Muscle layer of duodenum (tissue), 2 donors: ENCODE data around the gene MFAP3.
"Not testable (repeated sequence)": the region's sequence is repeated elsewhere in the genome, so short reads cannot be mapped to it uniquely, and the experiment has no call there.

Experiments
- H3K27ac ChIP-seq: one replicate; pipeline ENCODE4 v1.7.0; 2013; ENCODE audit warnings: mild to moderate bottlenecking, low read length
- H3K27me3 ChIP-seq: one replicate; pipeline ENCODE4 v1.7.0; 2013; ENCODE audit warnings: low read depth, mild to moderate bottlenecking, control low read depth, low read length
- H3K36me3 ChIP-seq, 2 donors: one replicate each; pipeline ENCODE4 v1.7.0; 2013; ENCODE audit warnings: low read length in 2 of 2, control low read depth in 1 of 2, mild to moderate bottlenecking in 1 of 2; ENCODE audit not compliant: insufficient read depth in 2 of 2, control insufficient read depth in 1 of 2
- H3K4me1 ChIP-seq, 2 donors: one replicate each; pipeline ENCODE4 v1.7.0; 2013; ENCODE audit warnings: low read length in 2 of 2, mild to moderate bottlenecking in 2 of 2, control low read depth in 1 of 2, moderate library complexity in 1 of 2; ENCODE audit not compliant: insufficient read depth in 2 of 2, control insufficient read depth in 1 of 2
- H3K4me3 ChIP-seq, 2 donors: one replicate each; pipeline ENCODE4 v1.7.0; 2013; ENCODE audit warnings: low read length in 2 of 2, low read depth in 1 of 2, mild to moderate bottlenecking in 1 of 2
- H3K9me3 ChIP-seq, 2 donors: one replicate each; pipeline ENCODE4 v1.7.0; 2013; ENCODE audit warnings: low read length in 2 of 2, control low read depth in 1 of 2, mild to moderate bottlenecking in 1 of 2; ENCODE audit not compliant: control insufficient read depth in 1 of 2
- donor health status: healthy.

MFAP3 gene

DNA sequence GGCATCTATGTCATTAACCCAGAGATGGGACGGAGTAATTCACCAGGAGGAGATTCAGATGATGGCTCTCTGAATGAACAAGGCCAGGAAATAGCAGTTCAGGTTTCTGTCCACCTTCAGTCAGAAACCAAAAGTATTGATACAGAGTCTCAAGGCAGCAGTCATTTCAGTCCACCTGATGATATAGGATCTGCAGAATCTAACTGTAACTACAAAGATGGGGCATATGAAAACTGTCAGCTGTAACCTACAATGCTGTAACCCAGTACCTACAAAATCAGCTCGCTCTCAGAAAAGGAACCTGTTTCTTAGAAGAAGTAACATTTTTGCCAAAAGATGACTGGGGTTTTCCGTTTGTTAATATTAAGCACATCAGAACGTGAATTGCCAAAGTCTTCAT lies 14.7 kb downstream of the MFAP3 start:
- Histone ChIP-seq H3K27ac (no peak overlapping the region), H3K9me3 (no peaks in the 10 kb centered on the region), H3K4me1 (peaks cover 0 to 2% of the 10 kb centered on the region in 2 donors), H3K27me3 (no peaks in the 10 kb centered on the region), H3K4me3 (no peak overlapping the region), H3K36me3 (peaks cover 13 to 16% of the 10 kb centered on the region in 2 donors)

DNA sequence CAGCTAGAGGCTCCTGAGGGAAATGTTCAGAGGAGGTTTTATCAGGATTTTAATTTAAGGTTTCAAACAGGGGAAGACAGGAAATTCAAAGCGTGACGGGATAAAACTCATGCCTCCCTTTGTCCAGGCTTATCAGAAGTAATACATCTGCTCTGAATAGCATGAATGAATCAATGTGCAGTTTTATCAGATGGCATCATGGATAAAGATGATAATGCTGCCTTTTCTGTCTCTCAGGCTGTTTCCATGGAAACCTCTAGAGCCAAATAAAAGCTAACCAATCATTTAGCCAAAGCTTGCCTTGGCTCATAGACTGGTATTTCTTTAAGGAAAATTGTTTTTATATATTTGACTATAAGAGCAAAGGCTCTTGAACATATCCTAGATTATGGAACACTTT lies 16.4 kb downstream of the MFAP3 start:
- peaks cover 0 to 8% of the 10 kb centered on the region in 2 donors for H3K4me1 ChIP-seq
- H3K27me3 ChIP-seq, result no peaks in the 10 kb centered on the region
- H3K9me3 ChIP-seq, result no peaks in the 10 kb centered on the region
- no peak overlapping the region for H3K27ac ChIP-seq
- peaks cover 13 to 16% of the 10 kb centered on the region in 2 donors for H3K36me3 ChIP-seq
- H3K4me3 ChIP-seq, result no peak overlapping the region

DNA sequence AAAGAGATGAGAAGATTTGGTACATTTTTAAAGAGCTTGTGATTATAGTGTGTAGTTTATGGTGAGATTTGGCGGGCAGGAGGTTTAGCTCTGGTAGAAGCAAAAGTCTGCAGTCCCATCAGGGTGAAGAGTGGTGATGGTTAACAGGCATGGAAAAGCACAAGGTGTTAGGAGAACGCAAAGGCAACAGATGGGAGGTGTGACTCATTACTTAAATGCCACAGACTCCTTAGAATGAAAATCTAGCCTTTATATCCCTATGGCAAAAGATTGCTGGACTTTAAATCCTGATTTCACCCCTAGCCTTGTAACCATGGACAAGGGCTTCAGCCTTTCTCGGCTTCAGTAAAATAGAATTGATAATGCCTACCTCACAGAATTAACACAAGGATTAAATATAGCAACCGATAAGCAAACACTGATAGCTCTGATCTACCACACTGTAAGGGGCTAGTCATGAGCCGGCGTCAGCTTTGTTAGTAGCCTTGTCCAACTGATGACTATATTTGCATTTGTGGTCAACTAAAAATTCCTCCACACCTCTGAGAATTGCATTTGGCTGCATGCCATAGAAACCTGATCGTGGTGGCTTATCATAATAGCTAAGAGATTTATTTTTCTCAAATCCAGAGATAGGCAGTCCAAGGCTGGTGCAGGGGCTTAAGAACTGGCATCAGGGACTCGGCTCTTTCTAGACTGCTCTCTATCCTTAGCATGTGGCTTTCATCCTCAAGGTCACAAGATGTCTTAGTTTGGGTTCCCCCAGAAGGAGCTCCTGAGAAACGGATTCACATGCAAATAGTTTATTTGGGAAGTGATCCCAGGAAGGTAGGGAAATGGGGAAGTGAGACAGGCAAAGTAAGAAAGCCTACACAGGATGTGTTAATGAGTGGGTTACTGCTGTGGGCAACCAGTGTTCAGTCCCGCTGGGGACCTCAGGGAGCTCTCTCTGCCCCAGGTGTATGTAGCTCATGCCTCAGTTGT lies 19.6 kb downstream of the MFAP3 start:
- no peak overlapping the region for H3K27ac ChIP-seq
- no peak overlapping the region for H3K4me3 ChIP-seq
- H3K4me1 ChIP-seq, result peaks cover 0 to 8% of the 10 kb centered on the region in 2 donors
- H3K36me3 ChIP-seq, result peaks cover 8 to 9% of the 10 kb centered on the region in 2 donors
- H3K27me3 ChIP-seq, result no peaks in the 10 kb centered on the region
- H3K9me3 ChIP-seq, result no peaks in the 10 kb centered on the region

DNA sequence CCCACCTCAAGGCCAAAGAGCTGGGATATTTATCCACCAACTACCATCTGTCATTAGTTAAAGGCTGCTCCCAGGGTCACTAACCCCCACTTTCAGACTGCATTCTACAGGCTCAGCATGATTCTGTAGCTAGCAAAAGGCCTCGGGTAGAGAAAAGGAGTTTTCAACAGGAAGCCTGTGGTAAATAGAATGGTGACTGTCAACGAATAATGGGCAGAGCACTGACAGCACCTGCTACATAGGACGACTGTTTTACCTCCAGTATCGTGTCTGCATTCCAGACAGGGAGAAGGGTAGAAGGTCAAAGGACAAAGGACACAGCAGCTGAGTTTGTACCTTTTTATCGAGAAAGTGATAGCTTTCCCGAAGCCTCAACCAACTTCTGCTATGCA lies 20.3 kb downstream of the MFAP3 start:
- H3K4me1 ChIP-seq, result peaks cover 0 to 8% of the 10 kb centered on the region in 2 donors
- no peaks in the 10 kb centered on the region for H3K27me3 ChIP-seq
- no peak overlapping the region for H3K27ac ChIP-seq
- no peak overlapping the region for H3K4me3 ChIP-seq
- peaks cover 4 to 6% of the 10 kb centered on the region in 2 donors for H3K36me3 ChIP-seq
- no peaks in the 10 kb centered on the region for H3K9me3 ChIP-seq

DNA sequence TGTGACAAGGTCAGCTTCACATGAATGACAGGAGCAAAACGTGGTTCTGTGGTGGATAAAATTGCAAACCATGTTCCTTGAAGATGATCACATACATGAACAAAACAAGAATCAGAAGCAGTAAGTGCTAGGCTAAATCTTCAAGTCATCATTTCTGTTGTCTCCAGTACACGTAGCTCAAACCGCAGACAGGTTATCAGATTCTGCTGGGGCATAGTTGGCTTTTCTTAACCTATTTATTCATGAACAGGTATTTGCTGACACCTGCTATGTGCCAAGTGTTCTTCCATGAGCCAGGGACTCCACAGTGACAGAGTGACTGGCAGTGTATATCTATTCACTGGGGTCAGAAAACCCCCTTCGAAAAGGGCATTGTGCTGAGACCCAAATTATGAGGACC lies 20.8 kb downstream of the MFAP3 start:
- Histone ChIP-seq H3K4me3 (no peak overlapping the region), H3K9me3 (no peaks in the 10 kb centered on the region), H3K36me3 (peaks cover 0 to 6% of the 10 kb centered on the region in 2 donors), H3K27me3 (no peaks in the 10 kb centered on the region), H3K4me1 (peaks cover 0 to 8% of the 10 kb centered on the region in 2 donors), H3K27ac (no peak overlapping the region)

DNA sequence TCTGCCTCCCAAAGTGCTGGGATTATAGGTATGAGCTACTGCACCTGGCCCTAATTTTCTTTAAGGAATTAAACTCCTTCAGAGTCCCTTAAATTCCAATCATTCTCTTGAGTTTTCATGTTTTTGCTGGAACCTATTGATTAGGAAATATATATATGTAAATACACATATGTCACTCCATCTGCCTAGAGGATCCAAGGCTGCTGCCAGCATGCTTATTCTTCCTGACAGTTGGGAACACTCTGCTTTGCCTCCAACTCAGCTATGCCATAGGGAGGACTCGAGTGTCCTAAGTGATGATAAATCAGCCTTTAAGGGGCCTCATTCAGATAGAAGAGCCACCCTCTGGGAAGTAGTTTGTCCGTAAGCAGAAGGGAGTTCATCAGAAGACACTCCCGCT lies 21.8 kb downstream of the MFAP3 start:
- H3K4me3 ChIP-seq, result no peak overlapping the region
- H3K27ac ChIP-seq, result no peak overlapping the region
- H3K27me3 ChIP-seq, result no peaks in the 10 kb centered on the region
- peaks cover 0 to 8% of the 10 kb centered on the region in 2 donors for H3K4me1 ChIP-seq
- H3K36me3 ChIP-seq, result peaks cover 0 to 3% of the 10 kb centered on the region in 2 donors
- H3K9me3 ChIP-seq, result no peaks in the 10 kb centered on the region

DNA sequence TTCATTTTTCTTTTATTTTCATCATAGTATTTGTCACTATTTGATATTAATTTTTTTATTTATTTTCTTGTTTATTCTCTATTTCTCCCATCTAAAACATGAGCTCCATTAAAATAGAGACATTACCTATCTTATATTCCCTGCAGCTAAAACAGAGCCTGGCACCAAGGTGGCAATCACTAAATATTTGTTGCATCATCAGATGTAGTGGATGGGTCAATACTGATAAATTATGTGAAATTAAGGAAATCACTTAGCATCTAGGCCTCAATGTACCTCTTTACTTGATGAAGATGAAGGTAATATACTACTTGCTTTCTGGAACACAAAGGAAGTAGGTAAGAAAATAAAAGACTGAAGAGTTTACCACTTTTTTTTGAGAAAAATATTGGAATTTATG lies 24.6 kb downstream of the MFAP3 start:
- Histone ChIP-seq H3K27ac (no peak overlapping the region), H3K36me3 (no peaks in the 10 kb centered on the region), H3K4me1 (peaks cover 0 to 7% of the 10 kb centered on the region in 2 donors), H3K27me3 (no peaks in the 10 kb centered on the region), H3K4me3 (no peak overlapping the region), H3K9me3 (no peaks in the 10 kb centered on the region)

DNA sequence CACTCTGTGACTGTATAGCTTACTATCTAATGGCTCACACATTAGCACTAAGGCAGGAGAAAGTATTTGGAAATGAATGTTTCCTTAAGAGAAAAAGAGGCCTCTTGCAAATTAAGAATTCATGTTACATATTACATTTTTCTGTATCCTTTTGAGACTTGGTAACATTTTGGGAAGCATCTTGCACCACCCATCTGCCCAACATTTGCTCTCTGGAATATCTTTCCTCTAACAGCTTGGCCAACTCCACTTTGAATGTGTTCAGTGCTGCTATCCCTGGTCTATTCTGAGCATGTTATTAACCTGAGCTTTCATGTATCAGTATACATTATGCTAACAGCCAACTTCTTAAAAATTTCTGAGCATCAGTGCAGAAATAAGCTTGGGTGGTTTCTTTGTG lies 27.2 kb downstream of the MFAP3 start:
- Histone ChIP-seq H3K27me3 (no peaks in the 10 kb centered on the region), H3K9me3 (no peaks in the 10 kb centered on the region), H3K27ac (no peak overlapping the region), H3K4me1 (no peaks in the 10 kb centered on the region), H3K36me3 (no peaks in the 10 kb centered on the region), H3K4me3 (no peak overlapping the region)

DNA sequence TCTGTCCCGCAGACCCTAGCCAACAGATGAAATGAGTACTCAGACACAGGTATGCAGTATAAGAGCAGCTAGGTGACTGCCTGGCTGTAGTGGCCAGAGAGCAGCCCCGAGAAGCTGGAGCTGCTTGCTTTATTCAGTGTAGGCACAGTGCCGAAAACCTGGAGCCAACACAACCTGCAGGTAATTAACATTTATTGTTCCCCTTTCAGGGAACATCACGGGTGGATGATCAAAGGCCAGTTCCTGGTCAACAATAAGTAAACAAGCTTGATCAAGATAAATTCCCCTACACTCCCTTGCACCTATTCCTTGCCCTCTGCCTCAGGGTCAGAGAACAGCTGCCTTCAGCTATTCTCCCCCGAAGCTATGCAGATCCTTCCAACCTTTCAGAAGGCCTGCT lies 31.1 kb downstream of the MFAP3 start:
- not testable (repeated sequence) for H3K4me3 ChIP-seq, H3K36me3 ChIP-seq, H3K4me1 ChIP-seq, H3K27ac ChIP-seq, H3K9me3 ChIP-seq, H3K27me3 ChIP-seq

DNA sequence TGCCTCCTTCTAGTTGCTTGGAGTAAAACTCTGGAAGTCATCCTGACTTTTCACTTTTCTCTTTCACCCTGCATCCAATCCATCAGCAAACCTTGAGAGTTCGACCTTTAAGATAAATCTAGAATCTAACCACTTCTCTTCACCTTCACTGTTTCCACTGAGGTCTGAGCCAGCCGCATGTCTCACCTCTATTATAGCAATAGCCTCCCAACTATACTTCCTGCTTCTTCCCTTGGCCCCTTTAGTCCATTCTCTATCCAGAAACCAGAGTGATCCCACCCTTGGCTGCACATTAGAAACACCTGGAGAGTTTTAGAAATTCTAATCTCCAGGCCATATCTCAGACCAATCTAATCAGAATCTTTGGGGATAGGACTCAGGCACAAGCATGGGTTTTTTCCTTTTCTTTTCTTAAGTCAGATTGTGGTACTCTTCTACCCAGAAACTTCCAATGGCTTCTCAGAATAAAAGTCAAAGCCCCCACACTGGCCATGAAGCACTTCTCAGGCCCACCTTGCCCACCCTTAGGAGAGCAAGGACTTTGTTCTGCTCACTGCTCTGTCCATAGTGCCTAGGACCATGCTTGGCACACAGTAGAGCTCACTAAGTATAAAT lies 33.1 kb downstream of the MFAP3 start:
- H3K27me3 ChIP-seq, result no peaks in the 10 kb centered on the region
- no peak overlapping the region for H3K27ac ChIP-seq
- no peaks in the 10 kb centered on the region for H3K4me1 ChIP-seq
- H3K4me3 ChIP-seq, result no peak overlapping the region
- H3K36me3 ChIP-seq, result no peaks in the 10 kb centered on the region
- no peaks in the 10 kb centered on the region for H3K9me3 ChIP-seq

DNA sequence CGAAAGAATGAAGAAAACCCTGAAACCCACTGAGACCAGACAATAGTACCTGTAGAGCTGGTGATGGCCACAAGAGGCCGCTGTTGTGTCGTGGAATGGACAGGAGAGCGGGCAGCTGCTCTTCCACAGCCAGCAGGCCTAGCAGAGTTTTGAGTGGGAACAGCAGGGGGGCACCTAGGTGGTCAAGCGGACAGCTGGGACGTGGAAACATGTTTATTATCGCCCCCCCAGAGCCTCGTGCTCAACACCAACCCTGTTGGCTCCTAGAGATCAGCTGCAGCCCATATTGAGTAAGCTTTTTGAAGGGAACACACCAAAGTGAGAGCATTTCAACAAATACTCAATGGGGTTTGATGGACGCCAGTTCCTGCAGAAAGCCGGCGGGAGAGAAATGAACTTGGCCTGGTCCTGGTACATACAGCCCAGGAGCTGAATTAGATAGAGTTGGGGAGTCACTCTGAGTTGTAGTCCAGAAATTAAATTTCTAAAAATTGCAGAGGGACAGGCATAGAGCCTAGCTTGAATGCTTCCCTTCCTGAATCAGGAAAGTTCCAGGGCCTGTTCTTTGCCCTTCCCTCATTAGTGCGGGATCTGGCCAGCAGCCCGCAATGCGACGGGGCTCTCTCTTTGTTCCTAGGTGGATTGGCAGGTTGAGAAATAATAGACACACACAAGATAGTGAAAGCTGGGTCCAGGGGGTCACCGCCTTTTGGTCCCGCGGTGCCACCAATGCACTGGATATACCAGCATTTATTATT lies 33.8 kb downstream of the MFAP3 start:
- no peaks in the 10 kb centered on the region for H3K9me3 ChIP-seq
- no peaks in the 10 kb centered on the region for H3K36me3 ChIP-seq
- H3K4me3 ChIP-seq, result no peak overlapping the region
- no peaks in the 10 kb centered on the region for H3K27me3 ChIP-seq
- no peak overlapping the region for H3K27ac ChIP-seq
- H3K4me1 ChIP-seq, result no peaks in the 10 kb centered on the region
